H1 (cell line): Measurements from ENCODE around the gene TRAF1. TPM values are rescaled to one million over a fixed set of nuclear protein-coding genes. Genes with fewer than 3 reads are reported as not detected.

ENCODE experiments used
- ATF3 ChIP-seq: IDR thresholded peaks from 2 replicates; pipeline ENCODE4 v1.6.1; 2011; ENCODE audit warnings: low read depth, mild to moderate bottlenecking, low read length; ENCODE audit not compliant: insufficient read depth
- CTBP2 ChIP-seq: IDR thresholded peaks from 2 replicates; pipeline ENCODE4 v1.7.0; 2011; ENCODE audit warnings: borderline replicate concordance, mild to moderate bottlenecking, moderate library complexity, mixed read lengths, low read length; ENCODE audit not compliant: insufficient read depth, insufficient read length
- FOSL1 ChIP-seq: IDR thresholded peaks from 2 replicates; pipeline ENCODE4 v1.6.1; 2011; ENCODE audit warnings: mild to moderate bottlenecking, low read depth, low read length, moderate library complexity; ENCODE audit not compliant: insufficient read depth
- KDM1A ChIP-seq: fragments of 200-600, 300-600 bp; sonication (generic); IDR thresholded peaks from 2 replicates; pipeline ENCODE4 v1.7.1; 2016; ENCODE audit warnings: mild to moderate bottlenecking, low read length, borderline replicate concordance
- POU5F1 ChIP-seq: IDR thresholded peaks from 2 replicates; pipeline ENCODE4 v1.6.1; 2011; ENCODE audit warnings: low read depth, mild to moderate bottlenecking, low read length, moderate library complexity
- RBBP5 ChIP-seq: IDR thresholded peaks from 2 replicates; pipeline ENCODE4 v1.7.1; 2012; ENCODE audit warnings: low read depth, mild to moderate bottlenecking, inconsistent platforms, low read length, moderate library complexity, borderline replicate concordance
- RNF2 ChIP-seq: fragments of 200-900, 300-1000 bp; sonication (generic); IDR thresholded peaks from 2 replicates; pipeline ENCODE4 v1.7.1; 2016; ENCODE audit warnings: borderline replicate concordance, low read depth, mild to moderate bottlenecking, antibody characterized with exemption, low read length; ENCODE audit not compliant: poor library complexity, severe bottlenecking; ENCODE audit errors: missing control alignments
- SAP30 ChIP-seq: fragments of 300-600 bp; sonication (generic); IDR thresholded peaks from 2 replicates; pipeline ENCODE4 v1.7.1; 2012; ENCODE audit warnings: low read length, moderate library complexity, mild to moderate bottlenecking, inconsistent platforms; ENCODE audit not compliant: insufficient read depth, insufficient replicate concordance
- SIRT6 ChIP-seq: IDR thresholded peaks from one replicate; pipeline ENCODE4 v1.7.1; 2012; ENCODE audit warnings: low read length, inconsistent platforms
- polyA plus RNA-seq, 7 experiments: library from polyadenylated mRNA; depleted of rRNA in 3 of 7; stranded (reverse) in 5 of 7; unstranded in 2 of 7; fragments of >200 nt in 5 of 7; fragments of 200-250 nt in 2 of 7; gene quantifications; 1 replicate in 5 of 7; 2 replicates in 1 of 7; 4 replicates in 1 of 7; pipeline versions ENCODE4 v1.2.1 to v1.2.3, GENCODE V29; 2011 to 2013; ENCODE audit warnings: missing spikeins in 2 of 7, mixed read lengths in 2 of 7
- total RNA-seq: library from RNA; stranded (reverse); fragmentation: NEBNext Ultra II Directional; extraction: Animal tissue kit (Norgen Biotek cat#: 25700); gene quantifications from 2 replicates; pipeline ENCODE4 v1.2.1, GENCODE V29; 2021
- TF ChIP-seq, protein P1 (sequence below): fragments of 300-600 bp; sonication (generic); IDR thresholded peaks from 2 replicates; pipeline ENCODE4 v1.7.1; 2012; ENCODE audit warnings: low read length, moderate library complexity, mild to moderate bottlenecking, inconsistent platforms; ENCODE audit not compliant: insufficient replicate concordance

Gene TRAF1
- total and polyA plus RNA-seq, 2 of the 8 experiments (the other 6 are each of a cell fraction or from before 2014, with no cell fraction given): 1.6 to 3.2 TPM

- TF ChIP-seq, protein P1, sequence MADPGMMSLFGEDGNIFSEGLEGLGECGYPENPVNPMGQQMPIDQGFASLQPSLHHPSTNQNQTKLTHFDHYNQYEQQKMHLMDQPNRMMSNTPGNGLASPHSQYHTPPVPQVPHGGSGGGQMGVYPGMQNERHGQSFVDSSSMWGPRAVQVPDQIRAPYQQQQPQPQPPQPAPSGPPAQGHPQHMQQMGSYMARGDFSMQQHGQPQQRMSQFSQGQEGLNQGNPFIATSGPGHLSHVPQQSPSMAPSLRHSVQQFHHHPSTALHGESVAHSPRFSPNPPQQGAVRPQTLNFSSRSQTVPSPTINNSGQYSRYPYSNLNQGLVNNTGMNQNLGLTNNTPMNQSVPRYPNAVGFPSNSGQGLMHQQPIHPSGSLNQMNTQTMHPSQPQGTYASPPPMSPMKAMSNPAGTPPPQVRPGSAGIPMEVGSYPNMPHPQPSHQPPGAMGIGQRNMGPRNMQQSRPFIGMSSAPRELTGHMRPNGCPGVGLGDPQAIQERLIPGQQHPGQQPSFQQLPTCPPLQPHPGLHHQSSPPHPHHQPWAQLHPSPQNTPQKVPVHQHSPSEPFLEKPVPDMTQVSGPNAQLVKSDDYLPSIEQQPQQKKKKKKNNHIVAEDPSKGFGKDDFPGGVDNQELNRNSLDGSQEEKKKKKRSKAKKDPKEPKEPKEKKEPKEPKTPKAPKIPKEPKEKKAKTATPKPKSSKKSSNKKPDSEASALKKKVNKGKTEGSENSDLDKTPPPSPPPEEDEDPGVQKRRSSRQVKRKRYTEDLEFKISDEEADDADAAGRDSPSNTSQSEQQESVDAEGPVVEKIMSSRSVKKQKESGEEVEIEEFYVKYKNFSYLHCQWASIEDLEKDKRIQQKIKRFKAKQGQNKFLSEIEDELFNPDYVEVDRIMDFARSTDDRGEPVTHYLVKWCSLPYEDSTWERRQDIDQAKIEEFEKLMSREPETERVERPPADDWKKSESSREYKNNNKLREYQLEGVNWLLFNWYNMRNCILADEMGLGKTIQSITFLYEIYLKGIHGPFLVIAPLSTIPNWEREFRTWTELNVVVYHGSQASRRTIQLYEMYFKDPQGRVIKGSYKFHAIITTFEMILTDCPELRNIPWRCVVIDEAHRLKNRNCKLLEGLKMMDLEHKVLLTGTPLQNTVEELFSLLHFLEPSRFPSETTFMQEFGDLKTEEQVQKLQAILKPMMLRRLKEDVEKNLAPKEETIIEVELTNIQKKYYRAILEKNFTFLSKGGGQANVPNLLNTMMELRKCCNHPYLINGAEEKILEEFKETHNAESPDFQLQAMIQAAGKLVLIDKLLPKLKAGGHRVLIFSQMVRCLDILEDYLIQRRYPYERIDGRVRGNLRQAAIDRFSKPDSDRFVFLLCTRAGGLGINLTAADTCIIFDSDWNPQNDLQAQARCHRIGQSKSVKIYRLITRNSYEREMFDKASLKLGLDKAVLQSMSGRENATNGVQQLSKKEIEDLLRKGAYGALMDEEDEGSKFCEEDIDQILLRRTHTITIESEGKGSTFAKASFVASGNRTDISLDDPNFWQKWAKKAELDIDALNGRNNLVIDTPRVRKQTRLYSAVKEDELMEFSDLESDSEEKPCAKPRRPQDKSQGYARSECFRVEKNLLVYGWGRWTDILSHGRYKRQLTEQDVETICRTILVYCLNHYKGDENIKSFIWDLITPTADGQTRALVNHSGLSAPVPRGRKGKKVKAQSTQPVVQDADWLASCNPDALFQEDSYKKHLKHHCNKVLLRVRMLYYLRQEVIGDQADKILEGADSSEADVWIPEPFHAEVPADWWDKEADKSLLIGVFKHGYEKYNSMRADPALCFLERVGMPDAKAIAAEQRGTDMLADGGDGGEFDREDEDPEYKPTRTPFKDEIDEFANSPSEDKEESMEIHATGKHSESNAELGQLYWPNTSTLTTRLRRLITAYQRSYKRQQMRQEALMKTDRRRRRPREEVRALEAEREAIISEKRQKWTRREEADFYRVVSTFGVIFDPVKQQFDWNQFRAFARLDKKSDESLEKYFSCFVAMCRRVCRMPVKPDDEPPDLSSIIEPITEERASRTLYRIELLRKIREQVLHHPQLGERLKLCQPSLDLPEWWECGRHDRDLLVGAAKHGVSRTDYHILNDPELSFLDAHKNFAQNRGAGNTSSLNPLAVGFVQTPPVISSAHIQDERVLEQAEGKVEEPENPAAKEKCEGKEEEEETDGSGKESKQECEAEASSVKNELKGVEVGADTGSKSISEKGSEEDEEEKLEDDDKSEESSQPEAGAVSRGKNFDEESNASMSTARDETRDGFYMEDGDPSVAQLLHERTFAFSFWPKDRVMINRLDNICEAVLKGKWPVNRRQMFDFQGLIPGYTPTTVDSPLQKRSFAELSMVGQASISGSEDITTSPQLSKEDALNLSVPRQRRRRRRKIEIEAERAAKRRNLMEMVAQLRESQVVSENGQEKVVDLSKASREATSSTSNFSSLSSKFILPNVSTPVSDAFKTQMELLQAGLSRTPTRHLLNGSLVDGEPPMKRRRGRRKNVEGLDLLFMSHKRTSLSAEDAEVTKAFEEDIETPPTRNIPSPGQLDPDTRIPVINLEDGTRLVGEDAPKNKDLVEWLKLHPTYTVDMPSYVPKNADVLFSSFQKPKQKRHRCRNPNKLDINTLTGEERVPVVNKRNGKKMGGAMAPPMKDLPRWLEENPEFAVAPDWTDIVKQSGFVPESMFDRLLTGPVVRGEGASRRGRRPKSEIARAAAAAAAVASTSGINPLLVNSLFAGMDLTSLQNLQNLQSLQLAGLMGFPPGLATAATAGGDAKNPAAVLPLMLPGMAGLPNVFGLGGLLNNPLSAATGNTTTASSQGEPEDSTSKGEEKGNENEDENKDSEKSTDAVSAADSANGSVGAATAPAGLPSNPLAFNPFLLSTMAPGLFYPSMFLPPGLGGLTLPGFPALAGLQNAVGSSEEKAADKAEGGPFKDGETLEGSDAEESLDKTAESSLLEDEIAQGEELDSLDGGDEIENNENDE: no peak
- TF ChIP-seq POU5F1 (no peak), SAP30 (no peak), RNF2 (no peak), RBBP5 (no peak), KDM1A (no peak), SIRT6 (no peak), CTBP2 (no peak), FOSL1 (no peak), ATF3 (no peak)
Observed at GRCh38 chr9:120857902-120858301, 68.7 kb downstream of the TRAF1 start (continued).
